Adrenal gland (tissue), 5 donors: ENCODE results near the gene BCL3.

Experiments used
- POLR2A ChIP-seq, 2 donors: fragments of 450-650 bp; IDR thresholded peaks; one replicate each; pipeline ENCODE4 v1.6.1; 2017; ENCODE audit warnings: antibody characterized with exemption in 2 of 2, mild to moderate bottlenecking in 2 of 2, moderate library complexity in 1 of 2
- TF ChIP-seq, protein P1 (sequence below), 6 experiments: fragments of 450-650 bp in 4 of 6; fragments of 200-600 bp in 2 of 6; sonication (generic) in 1 of 6; IDR thresholded peaks; 1 replicate in 5 of 6; 2 replicates in 1 of 6; pipeline versions ENCODE4 v1.5.1 to v1.8.0; 2016 to 2021; ENCODE audit warnings: antibody characterized with exemption in 6 of 6, mild to moderate bottlenecking in 2 of 6, moderate library complexity in 1 of 6
- donor health status: DM: no; HTN: no; CAD: no.

- TF ChIP-seq POLR2A (IDR thresholded peaks at IDR 0.05) = no peak
- TF ChIP-seq, protein P1, sequence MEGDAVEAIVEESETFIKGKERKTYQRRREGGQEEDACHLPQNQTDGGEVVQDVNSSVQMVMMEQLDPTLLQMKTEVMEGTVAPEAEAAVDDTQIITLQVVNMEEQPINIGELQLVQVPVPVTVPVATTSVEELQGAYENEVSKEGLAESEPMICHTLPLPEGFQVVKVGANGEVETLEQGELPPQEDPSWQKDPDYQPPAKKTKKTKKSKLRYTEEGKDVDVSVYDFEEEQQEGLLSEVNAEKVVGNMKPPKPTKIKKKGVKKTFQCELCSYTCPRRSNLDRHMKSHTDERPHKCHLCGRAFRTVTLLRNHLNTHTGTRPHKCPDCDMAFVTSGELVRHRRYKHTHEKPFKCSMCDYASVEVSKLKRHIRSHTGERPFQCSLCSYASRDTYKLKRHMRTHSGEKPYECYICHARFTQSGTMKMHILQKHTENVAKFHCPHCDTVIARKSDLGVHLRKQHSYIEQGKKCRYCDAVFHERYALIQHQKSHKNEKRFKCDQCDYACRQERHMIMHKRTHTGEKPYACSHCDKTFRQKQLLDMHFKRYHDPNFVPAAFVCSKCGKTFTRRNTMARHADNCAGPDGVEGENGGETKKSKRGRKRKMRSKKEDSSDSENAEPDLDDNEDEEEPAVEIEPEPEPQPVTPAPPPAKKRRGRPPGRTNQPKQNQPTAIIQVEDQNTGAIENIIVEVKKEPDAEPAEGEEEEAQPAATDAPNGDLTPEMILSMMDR (IDR thresholded peaks at IDR 0.05) = no peak
These were observed 9.6 kb upstream of the BCL3 start for GRCh38 chr19:44738603-44739558.
